ENCODE measurements around the gene SMC1A.
"Not testable (repeated sequence)": the region's sequence is repeated elsewhere in the genome, so short reads cannot be mapped to it uniquely, and the experiment has no call there.

The SMC1A gene
- 108 to 163 (median 129) reads per million in 9 experiments for total RNA-seq

DNA sequence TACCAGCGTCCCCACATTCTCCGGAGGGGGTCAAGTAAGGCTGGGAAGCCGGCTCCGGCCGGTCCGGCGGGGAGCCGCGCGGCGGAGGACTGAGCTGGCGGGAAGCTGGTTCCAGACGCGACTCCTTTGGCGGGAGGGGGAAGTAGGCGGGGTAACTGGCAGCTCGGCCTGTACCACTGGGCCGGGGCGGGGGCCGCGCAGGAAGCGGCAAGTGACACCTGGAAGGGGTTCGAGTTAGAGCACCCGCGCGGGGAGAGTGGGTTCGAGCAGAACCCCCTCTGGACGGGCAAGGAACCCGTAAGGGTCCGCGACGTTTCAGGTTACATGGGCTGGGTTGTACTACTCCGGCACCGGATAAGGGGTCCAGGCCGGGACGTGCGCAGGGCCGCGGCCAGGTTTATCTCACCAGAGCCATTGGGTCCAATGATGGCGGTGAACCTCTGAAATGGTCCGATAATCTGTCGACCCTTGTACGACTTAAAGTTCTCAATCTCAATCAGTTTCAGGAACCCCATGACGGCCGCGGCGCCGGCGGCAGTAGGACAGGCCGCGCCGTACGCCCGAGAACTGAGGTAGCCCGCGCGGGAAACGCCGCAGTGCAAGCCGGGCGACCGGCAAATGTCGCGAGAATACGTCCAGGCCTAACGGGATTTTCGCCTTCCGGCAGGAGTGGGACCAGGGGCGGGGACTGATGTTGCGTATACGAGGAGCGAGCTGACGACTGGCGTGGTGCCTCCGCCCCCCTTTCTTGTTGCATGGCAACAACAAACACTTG, at the start of gene SMC1A:
SMC1A (minus strand) TSS at position 569 of the 775 bp plus-strand sequence; CDS start at position 515, 54 bp downstream.
- ATAC-seq (replicated peaks), result peak; percentile 86
- Mint-ChIP-seq H3K27ac (peak within 1 kb of the TSS; percentile 96 to 99), H3K27me3 (no peaks in the 10 kb centered on the region)

DNA sequence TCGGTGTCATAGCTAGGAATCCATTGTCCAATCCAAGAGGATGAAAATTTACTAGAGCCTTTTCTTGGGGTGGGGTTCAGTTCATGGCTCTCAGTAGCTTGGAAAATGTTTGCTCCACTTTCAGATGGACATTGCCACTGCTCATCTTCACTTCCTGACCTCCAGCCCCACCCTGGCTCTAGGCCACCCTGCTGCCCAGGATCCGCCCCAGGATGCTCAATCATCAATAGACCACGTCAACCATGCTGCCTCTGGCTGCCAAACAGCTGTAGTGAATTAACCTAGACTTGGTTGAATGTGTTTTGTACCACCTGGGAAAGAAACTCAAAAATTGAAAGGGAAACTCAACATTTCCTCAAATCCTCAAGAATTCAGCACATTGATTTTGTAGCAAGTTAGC, 48.9 kb upstream of the SMC1A start:
- no peaks in the 10 kb centered on the region for H3K4me1 Mint-ChIP-seq (ENCODE audit: low read depth in 2 of 2)
- H3K27ac Mint-ChIP-seq, result no peak overlapping the region
- no peaks in the 10 kb centered on the region for H3K9me3 Mint-ChIP-seq
- peaks cover 24 to 53% of the 10 kb centered on the region in 2 donors for H3K27me3 Mint-ChIP-seq
- no peaks in the 10 kb centered on the region for H3K36me3 Mint-ChIP-seq (ENCODE audit: insufficient read depth)
- DNase-seq, result no peak
- H3K4me3 Mint-ChIP-seq, result no peak overlapping the region
- no peak for ATAC-seq (replicated peaks)

More for the DNA sequence above, at the start of gene SMC1A:
- DNase-seq, result peak; percentile 92 to 93 (median 92)
- H3K9me3 Mint-ChIP-seq, result no peaks in the 10 kb centered on the region
- H3K4me3 Mint-ChIP-seq, result peak within 1 kb of the TSS; percentile 84 to 94
- H3K4me1 Mint-ChIP-seq (ENCODE audit: low read depth in 2 of 2), result peaks cover 17 to 25% of the 10 kb centered on the region in 2 donors
- H3K36me3 Mint-ChIP-seq (ENCODE audit: insufficient read depth), result peaks cover 15% of the 10 kb centered on the region

DNA sequence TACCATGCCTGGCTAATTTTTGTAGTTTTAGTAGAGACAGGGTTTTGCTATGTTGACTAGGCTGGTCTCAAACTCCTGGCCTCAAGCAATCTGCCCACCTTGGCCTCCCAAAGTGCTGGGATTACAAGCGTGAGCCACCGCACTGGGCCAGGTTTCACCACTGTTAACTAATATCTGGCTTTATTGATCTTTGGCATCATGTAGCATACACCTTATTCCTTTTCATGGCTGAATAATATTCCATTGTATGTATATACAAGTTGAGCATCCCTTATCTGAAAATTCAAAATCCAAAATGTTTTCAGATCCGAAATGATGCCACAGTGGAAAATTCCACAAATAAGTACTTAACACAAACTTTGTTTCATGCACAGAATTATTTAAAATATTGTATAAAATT, 46.2 kb upstream of the SMC1A start:
- H3K36me3 Mint-ChIP-seq (ENCODE audit: insufficient read depth); H3K4me3 Mint-ChIP-seq; H3K27ac Mint-ChIP-seq; H3K9me3 Mint-ChIP-seq; ATAC-seq (replicated peaks); H3K4me1 Mint-ChIP-seq (ENCODE audit: low read depth in 2 of 2); DNase-seq: not testable (repeated sequence)
- peaks cover 19 to 42% of the 10 kb centered on the region in 2 donors for H3K27me3 Mint-ChIP-seq

DNA sequence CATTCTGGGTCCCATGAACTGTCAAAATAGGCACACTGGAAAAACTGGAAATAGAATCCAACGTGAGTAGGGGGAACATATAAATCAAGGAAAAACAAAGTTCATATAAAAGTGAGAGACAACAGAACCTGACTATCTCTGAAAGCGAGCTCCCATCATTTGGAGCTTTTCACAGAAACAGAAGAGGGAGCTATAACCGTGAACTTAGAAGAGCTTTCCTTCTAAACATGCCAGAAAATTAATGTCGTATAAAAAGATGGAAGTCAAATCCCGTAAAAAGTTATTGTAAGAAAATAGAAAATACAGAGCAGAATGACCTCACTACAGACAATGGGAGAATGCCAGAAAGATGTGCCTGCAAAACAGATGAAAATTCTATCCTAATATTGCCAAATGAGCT, 35.6 kb upstream of the SMC1A start:
- Mint-ChIP-seq H3K4me1 (ENCODE audit: low read depth in 2 of 2) (no peaks in the 10 kb centered on the region), H3K4me3 (no peak overlapping the region), H3K9me3 (no peaks in the 10 kb centered on the region), H3K36me3 (ENCODE audit: insufficient read depth) (no peaks in the 10 kb centered on the region), H3K27ac (no peak overlapping the region), H3K27me3 (peaks cover 16 to 24% of the 10 kb centered on the region in 2 donors)
- ATAC-seq (replicated peaks), result no peak
- no peak for DNase-seq

DNA sequence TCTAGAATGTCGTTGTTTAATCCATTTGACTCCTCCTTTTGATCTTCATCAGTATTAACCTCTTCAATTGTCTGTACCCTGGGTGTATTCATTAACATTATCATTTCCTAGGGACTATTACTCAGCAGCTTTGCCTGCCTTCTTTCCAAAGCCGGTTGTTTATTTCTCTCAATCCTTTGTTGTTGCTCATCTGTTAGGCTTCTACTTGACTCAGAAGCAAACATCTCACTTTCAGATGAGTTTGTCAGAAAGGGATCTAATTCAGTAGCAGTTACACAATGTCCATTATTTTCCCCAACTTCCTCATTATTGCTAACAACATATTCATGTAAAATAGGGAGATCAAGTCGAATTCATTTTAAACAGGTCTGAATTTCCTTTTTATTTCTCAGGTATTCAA, 33.8 kb upstream of the SMC1A start:
- no peak overlapping the region for H3K4me3 Mint-ChIP-seq
- no peaks in the 10 kb centered on the region for H3K4me1 Mint-ChIP-seq (ENCODE audit: low read depth in 2 of 2)
- H3K9me3 Mint-ChIP-seq, result no peaks in the 10 kb centered on the region
- peaks cover 13 to 24% of the 10 kb centered on the region in 2 donors for H3K27me3 Mint-ChIP-seq
- no peak for ATAC-seq (replicated peaks)
- no peak for DNase-seq
- H3K36me3 Mint-ChIP-seq (ENCODE audit: insufficient read depth), result no peaks in the 10 kb centered on the region
- H3K27ac Mint-ChIP-seq, result no peak overlapping the region

DNA sequence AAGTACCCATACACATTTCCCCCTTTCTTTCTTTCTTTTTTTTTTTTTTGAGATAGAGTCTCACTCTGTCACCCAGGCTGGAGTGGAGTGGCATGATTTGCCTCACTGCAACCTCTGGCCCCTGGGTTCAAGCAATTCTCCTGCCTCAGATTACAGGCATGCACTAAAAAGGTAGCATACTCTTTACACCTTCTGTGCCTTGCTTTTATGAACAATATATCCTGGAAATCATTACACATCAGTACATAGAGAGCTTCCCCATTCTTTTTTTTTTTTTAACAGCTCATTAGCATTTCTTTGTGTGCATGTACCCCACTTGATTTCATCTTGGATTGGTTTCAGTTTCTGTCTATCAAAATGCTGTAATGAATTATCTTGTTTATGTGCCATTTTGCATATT, 30.4 kb upstream of the SMC1A start:
- no peaks in the 10 kb centered on the region for H3K36me3 Mint-ChIP-seq (ENCODE audit: insufficient read depth)
- ATAC-seq (replicated peaks), result no peak
- H3K27me3 Mint-ChIP-seq, result peaks cover 13 to 16% of the 10 kb centered on the region in 2 donors
- no peak overlapping the region for H3K27ac Mint-ChIP-seq
- no peak for DNase-seq
- H3K9me3 Mint-ChIP-seq, result no peaks in the 10 kb centered on the region
- H3K4me1 Mint-ChIP-seq (ENCODE audit: low read depth in 2 of 2), result no peaks in the 10 kb centered on the region
- H3K4me3 Mint-ChIP-seq, result no peak overlapping the region

DNA sequence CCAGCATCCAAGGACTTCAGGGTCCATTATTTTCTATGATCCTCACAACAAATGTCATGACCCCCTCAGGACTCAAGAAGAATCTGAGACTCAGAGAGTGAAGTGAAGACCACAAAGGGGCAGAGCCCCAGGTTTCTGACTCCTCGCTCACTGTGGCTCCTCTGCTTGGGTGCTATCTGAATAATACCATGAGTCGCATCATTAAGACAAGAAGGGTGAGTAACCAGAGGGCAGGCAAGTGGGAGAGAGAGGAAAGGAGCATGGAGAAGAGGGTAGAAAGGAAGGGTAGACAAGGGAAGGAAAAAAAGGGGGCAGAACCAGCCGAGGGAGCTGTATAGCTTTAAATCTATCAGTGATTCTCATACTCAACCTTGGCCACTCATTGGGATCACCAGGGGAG, 27.2 kb upstream of the SMC1A start:
- H3K27ac Mint-ChIP-seq, result no peak overlapping the region
- no peaks in the 10 kb centered on the region for H3K27me3 Mint-ChIP-seq
- no peaks in the 10 kb centered on the region for H3K4me1 Mint-ChIP-seq (ENCODE audit: low read depth in 2 of 2)
- no peak overlapping the region for H3K4me3 Mint-ChIP-seq
- H3K9me3 Mint-ChIP-seq, result no peaks in the 10 kb centered on the region
- no peak for DNase-seq
- ATAC-seq (replicated peaks), result no peak
- peaks cover 3% of the 10 kb centered on the region for H3K36me3 Mint-ChIP-seq (ENCODE audit: insufficient read depth)

DNA sequence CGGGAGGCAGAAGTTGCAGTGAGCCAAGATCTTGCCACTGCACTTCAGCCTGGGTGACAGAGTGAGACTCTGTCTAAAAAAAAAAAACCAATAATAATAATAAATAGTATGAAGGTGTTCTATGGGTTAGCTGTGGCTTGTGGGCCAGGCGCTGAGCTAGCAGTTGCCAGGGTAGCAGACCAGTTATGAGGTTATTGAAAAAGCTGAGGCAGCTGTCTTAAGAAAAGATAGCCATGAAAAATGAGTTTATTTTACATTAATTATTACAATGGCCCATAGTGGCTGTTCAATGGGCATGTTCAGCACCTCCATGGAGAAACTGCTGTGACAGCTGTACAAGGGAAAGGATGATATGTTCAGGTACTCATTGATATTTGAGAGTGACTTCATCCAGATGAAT, 25.0 kb upstream of the SMC1A start:
- no peak overlapping the region for H3K27ac Mint-ChIP-seq
- H3K27me3 Mint-ChIP-seq, result no peaks in the 10 kb centered on the region
- H3K4me3 Mint-ChIP-seq, result no peak overlapping the region
- H3K4me1 Mint-ChIP-seq (ENCODE audit: low read depth in 2 of 2), result no peaks in the 10 kb centered on the region
- peaks cover 3% of the 10 kb centered on the region for H3K36me3 Mint-ChIP-seq (ENCODE audit: insufficient read depth)
- DNase-seq (no peak), ATAC-seq (replicated peaks) (no peak)
- H3K9me3 Mint-ChIP-seq, result no peaks in the 10 kb centered on the region

DNA sequence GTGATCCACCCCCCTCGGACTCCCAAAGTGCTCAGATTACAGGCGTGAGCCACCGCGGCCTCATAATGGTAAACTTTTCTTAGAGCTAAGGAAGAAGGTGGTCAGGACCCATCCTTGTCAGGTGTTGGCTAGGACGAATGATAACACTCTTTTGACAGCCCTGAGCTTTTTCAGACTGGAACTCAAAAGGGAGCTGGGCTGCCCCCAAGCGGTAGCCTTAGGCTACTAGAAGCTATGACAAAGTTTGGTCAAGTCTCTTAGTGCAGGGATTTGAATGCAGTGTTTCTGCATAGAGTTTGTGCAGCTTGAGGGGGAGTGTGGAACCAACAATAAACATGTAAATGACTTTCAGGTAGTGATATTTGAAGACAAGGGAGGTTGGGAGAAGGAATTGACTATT, 23.5 kb upstream of the SMC1A start:
- H3K9me3 Mint-ChIP-seq, result no peaks in the 10 kb centered on the region
- H3K4me3 Mint-ChIP-seq, result no peak overlapping the region
- peak; percentile 36 for ATAC-seq (replicated peaks)

DNA sequence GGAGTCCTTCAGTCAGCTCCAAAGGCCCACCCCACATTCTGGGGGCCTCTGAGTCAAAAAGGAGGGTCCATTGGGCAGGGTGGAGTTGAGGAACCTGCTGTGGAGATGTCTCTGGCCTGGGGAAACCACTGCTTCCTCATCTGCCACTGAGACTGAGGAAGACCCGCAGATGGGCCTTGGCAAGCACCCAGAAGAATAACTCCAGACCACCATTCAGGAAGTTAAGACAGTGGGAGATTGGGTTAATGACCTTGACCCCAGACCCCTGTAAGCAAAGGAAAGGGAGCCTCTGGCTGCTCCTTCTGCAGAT, 19.8 kb upstream of the SMC1A start:
- Mint-ChIP-seq H3K36me3 (ENCODE audit: insufficient read depth) (peaks cover 2% of the 10 kb centered on the region), H3K4me1 (ENCODE audit: low read depth in 2 of 2) (peaks cover 0 to 7% of the 10 kb centered on the region in 2 donors), H3K9me3 (no peaks in the 10 kb centered on the region), H3K4me3 (peak overlapping the region in 1 of 2 donors; percentile 76), H3K27me3 (no peaks in the 10 kb centered on the region), H3K27ac (no peak overlapping the region)
- DNase-seq (no peak), ATAC-seq (replicated peaks) (no peak)

More for the DNA sequence above, 23.5 kb upstream of the SMC1A start:
- Mint-ChIP-seq H3K27me3 (no peaks in the 10 kb centered on the region), H3K4me1 (ENCODE audit: low read depth in 2 of 2) (peaks cover 0 to 5% of the 10 kb centered on the region in 2 donors), H3K36me3 (ENCODE audit: insufficient read depth) (peaks cover 3% of the 10 kb centered on the region), H3K27ac (no peak overlapping the region)
- peak; percentile 18 to 30 (median 22) for DNase-seq

DNA sequence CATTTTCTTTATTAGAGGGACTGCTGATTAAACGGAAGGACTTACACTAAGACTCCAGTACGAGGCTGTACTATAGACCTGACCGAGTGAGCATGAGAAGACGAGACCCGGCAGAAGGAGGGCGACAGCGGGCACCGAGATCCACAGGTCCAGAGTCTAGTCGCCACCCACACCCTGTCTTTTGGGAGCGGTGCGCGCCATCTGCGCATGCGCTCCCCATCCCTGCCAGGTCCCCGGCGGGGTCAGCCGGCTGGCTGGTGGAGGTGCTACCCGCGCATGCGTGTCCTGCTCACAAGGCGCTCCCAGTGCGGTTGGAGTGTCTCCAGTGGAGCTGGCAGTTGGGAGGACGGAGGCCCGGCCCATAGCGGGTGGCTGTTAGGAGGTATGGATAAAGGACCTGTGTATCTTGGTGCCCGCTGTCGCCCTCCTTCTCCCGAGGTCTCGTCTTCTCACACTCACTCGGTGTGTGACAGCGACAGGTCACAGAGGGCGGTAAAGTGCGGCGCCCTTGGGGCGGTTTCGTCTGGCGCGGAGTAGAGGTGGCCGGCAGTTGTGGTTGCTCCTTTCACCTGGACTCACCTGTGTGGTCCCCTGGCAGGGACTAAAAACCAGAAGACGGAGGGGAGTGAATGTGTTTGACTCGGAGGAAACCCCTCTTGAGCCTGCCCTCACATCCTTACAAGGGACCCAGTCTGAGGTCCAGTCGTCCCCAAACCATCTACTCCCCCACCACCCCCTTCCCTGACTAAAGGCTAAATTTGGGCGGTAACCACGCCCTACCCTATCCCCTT, 19.3 kb upstream of the SMC1A start:
- H3K36me3 Mint-ChIP-seq (ENCODE audit: insufficient read depth), result no peaks in the 10 kb centered on the region
- DNase-seq, result peak; percentile 44 to 51 (median 49)
- H3K4me1 Mint-ChIP-seq (ENCODE audit: low read depth in 2 of 2), result peaks cover 0 to 7% of the 10 kb centered on the region in 2 donors
- no peaks in the 10 kb centered on the region for H3K9me3 Mint-ChIP-seq
- ATAC-seq (replicated peaks), result peak; percentile 79
- H3K27me3 Mint-ChIP-seq, result no peaks in the 10 kb centered on the region
- H3K27ac Mint-ChIP-seq, result peak overlapping the region; percentile 54 to 82
- H3K4me3 Mint-ChIP-seq, result peak overlapping the region; percentile 76 to 78

DNA sequence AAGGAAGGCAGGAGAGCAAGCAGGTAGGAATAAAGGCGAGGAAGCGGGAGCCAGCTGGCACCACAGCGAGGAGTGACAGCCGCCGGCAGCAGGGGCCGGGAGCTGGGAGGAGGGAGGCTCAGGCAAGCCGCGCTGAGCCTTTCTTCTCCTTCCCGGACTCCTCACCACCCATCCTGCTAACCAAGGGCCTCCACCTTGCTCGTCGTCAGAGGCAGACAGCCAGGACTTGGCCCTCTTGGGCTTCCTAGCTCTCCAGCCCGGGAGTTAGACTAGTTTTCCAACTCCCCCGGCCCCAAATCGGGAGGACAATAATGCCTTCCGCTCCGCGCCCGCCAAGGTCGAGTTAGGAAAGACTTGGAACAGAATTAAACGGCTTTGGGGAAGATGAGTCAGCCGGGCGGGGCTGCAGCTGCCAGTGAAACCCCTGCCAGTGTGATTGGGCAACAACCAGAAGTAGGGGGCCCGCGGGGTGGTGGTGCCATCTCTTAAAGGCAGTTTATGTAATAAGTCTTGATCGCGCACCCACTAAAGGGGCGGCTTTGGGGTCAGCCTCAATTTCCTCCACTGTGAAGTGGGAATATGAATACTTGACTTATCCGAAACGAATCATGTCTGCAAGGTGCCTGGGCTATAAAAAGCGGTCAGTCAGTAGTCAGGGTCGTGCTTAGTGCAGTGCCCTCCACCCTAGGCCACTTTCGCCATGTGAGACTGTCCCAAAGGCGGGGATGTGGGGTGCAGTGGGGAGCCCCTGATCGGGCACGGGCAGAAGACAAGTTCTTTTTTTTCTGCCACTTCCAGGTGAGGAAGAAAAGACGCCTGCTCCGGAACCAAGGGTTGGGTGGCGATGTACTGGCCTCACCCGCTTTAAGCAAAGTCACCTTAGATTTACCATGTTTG, 18.4 kb upstream of the SMC1A start:
- Mint-ChIP-seq H3K4me3 (peak overlapping the region; percentile 76 to 78), H3K9me3 (no peaks in the 10 kb centered on the region), H3K36me3 (ENCODE audit: insufficient read depth) (no peaks in the 10 kb centered on the region), H3K27ac (peak overlapping the region; percentile 67 to 82), H3K4me1 (ENCODE audit: low read depth in 2 of 2) (peaks cover 0 to 9% of the 10 kb centered on the region in 2 donors), H3K27me3 (no peaks in the 10 kb centered on the region)
- no peak for ATAC-seq (replicated peaks)
- DNase-seq, result no peak

DNA sequence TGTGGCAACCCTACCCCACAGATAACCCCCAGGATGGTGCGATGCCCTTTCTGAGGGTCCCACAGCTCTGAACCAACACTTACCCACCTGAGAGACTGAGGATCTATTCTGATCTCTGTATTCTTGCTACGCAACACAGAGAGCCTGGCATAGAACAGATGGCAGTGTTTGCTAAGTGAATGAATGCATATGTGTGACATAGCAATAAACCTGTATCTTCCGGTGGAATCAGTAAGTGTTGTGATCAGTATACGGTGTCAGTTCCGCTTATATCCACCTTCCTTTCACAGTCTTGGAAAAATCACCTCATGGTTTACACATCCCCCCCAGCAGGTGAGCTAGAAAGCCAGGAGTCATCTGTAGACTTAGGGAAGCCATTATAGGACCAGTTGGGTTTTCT, 17.6 kb upstream of the SMC1A start:
- Mint-ChIP-seq H3K36me3 (ENCODE audit: insufficient read depth) (no peaks in the 10 kb centered on the region), H3K4me1 (ENCODE audit: low read depth in 2 of 2) (peaks cover 0 to 9% of the 10 kb centered on the region in 2 donors), H3K27ac (peak overlapping the region in 1 of 2 donors; percentile 67), H3K9me3 (no peaks in the 10 kb centered on the region), H3K27me3 (no peaks in the 10 kb centered on the region), H3K4me3 (peak overlapping the region; percentile 67 to 76)
- DNase-seq (no peak), ATAC-seq (replicated peaks) (no peak)
